OCI-M1 (cell line): Measurements from ENCODE around the gene COG6.

ENCODE experiments used
- DNase-seq: peaks from one replicate; lab custom pipeline; 2025; lab: John Stamatoyannopoulos, UW

The COG6 gene

GRCh38 chr13:39655569-39656324, at the start of gene COG6:
TSS of gene COG6 (plus strand) at chr13:39655662. CDS start at chr13:39655727, 65 bp downstream.
- DNase-seq, result peak; percentile 96

- DNase-seq, result no peak
Measured at GRCh38 chr13:39605677-39606320, 49.7 kb upstream of the COG6 start.

GRCh38 chr13:39607876-39608275, 47.6 kb upstream of the COG6 start:
- DNase-seq, result no peak

- DNase-seq, result peak; percentile 79
Measured at GRCh38 chr13:39612023-39612637, 43.3 kb upstream of the COG6 start.

- peak; percentile 84 for DNase-seq
Measured at GRCh38 chr13:39616087-39616694, 39.3 kb upstream of the COG6 start.

GRCh38 chr13:39618561-39618960, 36.9 kb upstream of the COG6 start:
- DNase-seq, result no peak

GRCh38 chr13:39623466-39623865, 32.0 kb upstream of the COG6 start:
- DNase-seq, result no peak

- DNase-seq, result no peak
Measured at GRCh38 chr13:39631307-39631706, 24.2 kb upstream of the COG6 start.

- DNase-seq, result no peak
Measured at GRCh38 chr13:39632994-39633393, 22.5 kb upstream of the COG6 start.

GRCh38 chr13:39635564-39635963, 19.9 kb upstream of the COG6 start:
- DNase-seq, result no peak

GRCh38 chr13:39637890-39638289, 17.6 kb upstream of the COG6 start:
- DNase-seq, result no peak

GRCh38 chr13:39641645-39642044, 13.8 kb upstream of the COG6 start:
- DNase-seq, result peak; percentile 46

GRCh38 chr13:39646122-39646521, 9.3 kb upstream of the COG6 start:
- DNase-seq, result no peak

GRCh38 chr13:39655041-39655568, 357 bp upstream of the COG6 start:
- no peak for DNase-seq

GRCh38 chr13:39656325-39656677, 839 bp downstream of the COG6 start:
- DNase-seq, result peak; percentile 66

- DNase-seq, result no peak
Measured at GRCh38 chr13:39663508-39663907, 8.0 kb downstream of the COG6 start.

GRCh38 chr13:39663958-39664357, 8.5 kb downstream of the COG6 start:
- no peak for DNase-seq

GRCh38 chr13:39665763-39666162, 10.3 kb downstream of the COG6 start:
- no peak for DNase-seq

- DNase-seq, result no peak
Measured at GRCh38 chr13:39670445-39670844, 15.0 kb downstream of the COG6 start.

GRCh38 chr13:39672378-39673132, 17.1 kb downstream of the COG6 start:
- DNase-seq, result no peak

- DNase-seq, result no peak
Measured at GRCh38 chr13:39675904-39676303, 20.4 kb downstream of the COG6 start.
